ENCODE data around the gene KIF21B.

KIF21B gene

DNA sequence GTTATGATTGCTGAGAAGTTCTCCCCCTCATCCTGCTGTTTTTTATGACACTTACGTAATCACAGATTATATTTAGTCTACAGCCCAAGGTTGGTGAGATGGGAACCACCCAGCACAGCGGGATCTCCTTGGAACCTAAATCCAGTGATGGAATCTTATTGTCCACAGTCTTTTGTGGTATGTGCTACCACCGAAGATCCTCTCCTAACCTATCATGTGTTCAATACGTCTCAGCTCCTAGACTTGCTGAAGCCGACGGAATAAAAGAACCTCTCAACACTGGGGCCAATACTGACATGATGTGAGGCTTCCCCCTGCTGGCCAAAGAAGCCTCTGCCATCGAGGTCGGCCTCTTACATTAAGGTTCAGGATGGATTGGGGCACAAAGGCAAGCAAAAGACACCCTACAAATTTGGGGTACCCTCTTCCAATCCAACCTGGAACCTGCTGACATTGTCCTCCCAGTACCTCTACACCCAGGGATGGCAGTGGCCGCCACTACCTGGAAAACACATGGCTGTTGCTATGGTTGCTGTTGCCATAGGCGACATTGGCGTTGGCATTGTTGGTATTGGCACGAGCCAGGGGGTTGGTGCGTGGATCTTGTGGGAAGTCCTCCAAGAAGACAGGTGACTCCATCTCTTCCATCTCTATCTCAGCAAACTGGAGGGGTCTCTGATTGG, 19.4 kb upstream of the KIF21B start:
- Histone ChIP-seq H3K36me3 (ENCODE audit: control insufficient read depth, insufficient read depth, low read length) (no peaks in the 10 kb centered on the region), H3K27ac (no peak overlapping the region), H3K9ac (no peak overlapping the region), H3K4me2 (ENCODE audit: low read length) (no peak overlapping the region), H2AFZ (peak overlapping the region; percentile 28), H3K79me2 (no peaks in the 10 kb centered on the region), H3K4me1 (peaks cover 3% of the 10 kb centered on the region), H3K4me3 (ENCODE audit: low read depth, low read length) (no peak overlapping the region), H3K27me3 (ENCODE audit: control insufficient read depth, insufficient read depth, low read length) (no peaks in the 10 kb centered on the region), H3K9me3 (ENCODE audit: control insufficient read depth, low read length) (no peaks in the 10 kb centered on the region)
- TF ChIP-seq, protein P1, sequence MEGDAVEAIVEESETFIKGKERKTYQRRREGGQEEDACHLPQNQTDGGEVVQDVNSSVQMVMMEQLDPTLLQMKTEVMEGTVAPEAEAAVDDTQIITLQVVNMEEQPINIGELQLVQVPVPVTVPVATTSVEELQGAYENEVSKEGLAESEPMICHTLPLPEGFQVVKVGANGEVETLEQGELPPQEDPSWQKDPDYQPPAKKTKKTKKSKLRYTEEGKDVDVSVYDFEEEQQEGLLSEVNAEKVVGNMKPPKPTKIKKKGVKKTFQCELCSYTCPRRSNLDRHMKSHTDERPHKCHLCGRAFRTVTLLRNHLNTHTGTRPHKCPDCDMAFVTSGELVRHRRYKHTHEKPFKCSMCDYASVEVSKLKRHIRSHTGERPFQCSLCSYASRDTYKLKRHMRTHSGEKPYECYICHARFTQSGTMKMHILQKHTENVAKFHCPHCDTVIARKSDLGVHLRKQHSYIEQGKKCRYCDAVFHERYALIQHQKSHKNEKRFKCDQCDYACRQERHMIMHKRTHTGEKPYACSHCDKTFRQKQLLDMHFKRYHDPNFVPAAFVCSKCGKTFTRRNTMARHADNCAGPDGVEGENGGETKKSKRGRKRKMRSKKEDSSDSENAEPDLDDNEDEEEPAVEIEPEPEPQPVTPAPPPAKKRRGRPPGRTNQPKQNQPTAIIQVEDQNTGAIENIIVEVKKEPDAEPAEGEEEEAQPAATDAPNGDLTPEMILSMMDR (IDR thresholded peaks at IDR 0.05): peak; percentile 85

DNA sequence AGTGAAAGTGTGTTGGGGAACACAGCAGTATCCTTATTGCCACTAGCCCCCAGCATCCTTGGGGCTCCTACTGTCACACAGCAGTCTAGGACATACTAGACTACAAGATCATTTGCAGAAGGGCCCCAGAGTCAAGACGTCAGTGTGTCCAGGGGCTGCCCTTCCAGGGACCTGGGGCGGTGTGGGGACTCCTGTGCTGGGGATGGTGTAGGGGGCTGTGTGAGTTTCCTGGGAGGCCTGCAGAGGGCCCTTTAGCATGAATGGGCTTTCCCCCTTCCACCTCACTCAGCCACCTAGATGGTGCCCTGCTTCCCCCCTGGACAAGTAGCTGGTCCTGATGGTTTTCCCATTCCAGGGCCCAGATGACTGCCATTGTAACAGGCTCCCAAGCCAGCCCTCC, 17.5 kb upstream of the KIF21B start:
- TF ChIP-seq, protein P1 (IDR thresholded peaks at IDR 0.05): no peak
- Histone ChIP-seq H3K79me2 (no peaks in the 10 kb centered on the region), H3K4me1 (peaks cover 3% of the 10 kb centered on the region), H3K9me3 (ENCODE audit: control insufficient read depth, low read length) (no peaks in the 10 kb centered on the region), H3K27me3 (ENCODE audit: control insufficient read depth, insufficient read depth, low read length) (no peaks in the 10 kb centered on the region), H3K4me2 (ENCODE audit: low read length) (no peak overlapping the region), H3K27ac (no peak overlapping the region), H3K9ac (no peak overlapping the region), H3K4me3 (ENCODE audit: low read depth, low read length) (no peak overlapping the region), H3K36me3 (ENCODE audit: control insufficient read depth, insufficient read depth, low read length) (no peaks in the 10 kb centered on the region), H2AFZ (no peak overlapping the region)

DNA sequence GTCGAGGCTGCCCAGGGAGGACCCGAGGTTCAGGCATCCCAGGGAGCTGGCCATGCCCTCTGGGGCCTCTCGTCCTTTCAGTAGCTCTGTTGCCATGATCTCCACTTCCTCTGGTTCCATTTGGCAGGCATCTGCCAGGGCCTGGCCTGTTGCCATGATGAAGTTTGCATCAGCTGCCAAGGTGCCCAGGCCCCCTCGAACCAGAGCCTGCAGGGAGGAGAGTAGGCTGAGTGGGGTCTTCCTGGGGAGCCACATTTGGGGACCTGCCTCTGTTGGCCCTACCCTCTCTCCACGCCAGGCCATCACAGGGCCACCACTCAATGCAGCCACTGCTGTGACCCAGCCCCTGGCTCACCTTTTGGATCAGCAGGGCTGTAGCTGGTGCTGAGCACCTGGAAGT, 16.4 kb upstream of the KIF21B start:
- no peaks in the 10 kb centered on the region for H3K79me2 ChIP-seq
- TF ChIP-seq, protein P1 (IDR thresholded peaks at IDR 0.05): no peak
- H3K4me2 ChIP-seq (ENCODE audit: low read length): no peak overlapping the region
- no peak overlapping the region for H2AFZ ChIP-seq
- H3K4me1 ChIP-seq: peaks cover 3% of the 10 kb centered on the region
- no peaks in the 10 kb centered on the region for H3K27me3 ChIP-seq (ENCODE audit: control insufficient read depth, insufficient read depth, low read length)
- H3K4me3 ChIP-seq (ENCODE audit: low read depth, low read length): no peak overlapping the region
- no peaks in the 10 kb centered on the region for H3K36me3 ChIP-seq (ENCODE audit: control insufficient read depth, insufficient read depth, low read length)
- H3K9me3 ChIP-seq (ENCODE audit: control insufficient read depth, low read length): no peaks in the 10 kb centered on the region
- no peak overlapping the region for H3K9ac ChIP-seq
- H3K27ac ChIP-seq: no peak overlapping the region

DNA sequence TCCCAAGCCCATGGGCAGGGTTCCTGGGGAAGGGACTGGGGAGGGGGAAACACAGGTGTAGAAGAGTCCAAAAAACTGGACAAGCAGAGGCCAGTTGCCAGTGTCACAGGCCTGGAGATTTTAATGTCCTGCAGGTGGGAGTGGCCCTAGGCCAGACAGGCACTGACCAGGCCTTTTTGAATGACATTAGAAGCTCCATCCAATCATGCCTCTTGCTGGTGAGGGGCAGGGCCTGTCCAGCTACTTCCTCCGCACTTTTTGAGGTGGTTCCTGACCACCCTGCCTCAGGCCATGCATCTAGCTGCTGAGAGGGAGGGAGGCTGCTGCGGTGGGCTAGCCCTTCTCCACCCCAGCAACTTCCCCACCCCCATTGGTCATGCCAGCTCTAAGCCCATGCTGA, 15.9 kb upstream of the KIF21B start:
- H3K9me3 ChIP-seq (ENCODE audit: control insufficient read depth, low read length): no peaks in the 10 kb centered on the region
- no peak overlapping the region for H3K4me3 ChIP-seq (ENCODE audit: low read depth, low read length)
- no peak overlapping the region for H3K4me2 ChIP-seq (ENCODE audit: low read length)
- H3K79me2 ChIP-seq: no peaks in the 10 kb centered on the region
- no peak overlapping the region for H3K9ac ChIP-seq
- TF ChIP-seq, protein P1 (IDR thresholded peaks at IDR 0.05): no peak
- H3K27ac ChIP-seq: no peak overlapping the region
- no peaks in the 10 kb centered on the region for H3K27me3 ChIP-seq (ENCODE audit: control insufficient read depth, insufficient read depth, low read length)
- no peak overlapping the region for H2AFZ ChIP-seq
- no peaks in the 10 kb centered on the region for H3K36me3 ChIP-seq (ENCODE audit: control insufficient read depth, insufficient read depth, low read length)
- peaks cover 3% of the 10 kb centered on the region for H3K4me1 ChIP-seq
